ENCODE results near the gene CD81. TPM values are rescaled to one million over a fixed set of nuclear protein-coding genes. Genes with fewer than 3 reads are reported as not detected.

CD81 gene
- total RNA-seq, 1 experiment from 2014 or later = 237 TPM

- no peak overlapping the region for H3K4me3 Mint-ChIP-seq
- peaks cover 66% of the 10 kb centered on the region for H3K27me3 Mint-ChIP-seq (ENCODE audit: low read depth)
- no peak for ATAC-seq
- ChIA-PET CTCF (no interaction called here), POLR2A (no interaction called here)
- H3K4me1 Mint-ChIP-seq = no peaks in the 10 kb centered on the region
- H3K27ac Mint-ChIP-seq = no peak overlapping the region
- peaks cover 20% of the 10 kb centered on the region for H3K36me3 Mint-ChIP-seq
- no peak for DNase-seq (ENCODE audit: low spot score)
- no peak for TF ChIP-seq PRDM15 (CRISPR knock-in tag; IDR thresholded peaks at IDR 0.05)
- no peak for TF ChIP-seq ZNF425 (CRISPR knock-in tag; conservative IDR thresholded peaks at IDR 0.05)
- no peak for TF ChIP-seq ELF4 (CRISPR knock-in tag; IDR thresholded peaks at IDR 0.05; ENCODE audit: low read depth)
- TF ChIP-seq ZMAT4 (CRISPR knock-in tag; IDR thresholded peaks at IDR 0.05) = no peak
- no peak for TF ChIP-seq E2F5 (CRISPR knock-in tag; IDR thresholded peaks at IDR 0.05)
- no peak for TF ChIP-seq CDX4 (CRISPR knock-in tag; IDR thresholded peaks at IDR 0.05; ENCODE audit: borderline replicate concordance)
- no peak for TF ChIP-seq ZNF396 (CRISPR knock-in tag; IDR thresholded peaks at IDR 0.05; ENCODE audit: borderline replicate concordance)
- TF ChIP-seq USF2 (CRISPR knock-in tag; IDR thresholded peaks at IDR 0.05) = no peak
- no peak for TF ChIP-seq SMAD3 (CRISPR knock-in tag; IDR thresholded peaks at IDR 0.05; ENCODE audit: borderline replicate concordance)
- no peak for TF ChIP-seq TCF7 (CRISPR knock-in tag; IDR thresholded peaks at IDR 0.05; ENCODE audit: low read depth)
- TF ChIP-seq OVOL2 (CRISPR knock-in tag; IDR thresholded peaks at IDR 0.05; ENCODE audit: borderline replicate concordance) = no peak
- TF ChIP-seq RORB (CRISPR knock-in tag; IDR thresholded peaks at IDR 0.05) = no peak
- TF ChIP-seq ZNF671 (CRISPR knock-in tag; IDR thresholded peaks at IDR 0.05) = no peak
- no peak for TF ChIP-seq FOXP1 (CRISPR knock-in tag; IDR thresholded peaks at IDR 0.05; ENCODE audit: borderline replicate concordance)
- TF ChIP-seq ZNF423 (CRISPR knock-in tag; IDR thresholded peaks at IDR 0.05) = no peak
- TF ChIP-seq MAX (CRISPR knock-in tag; IDR thresholded peaks at IDR 0.05) = no peak
- no peak for TF ChIP-seq CREB1 (CRISPR knock-in tag; IDR thresholded peaks at IDR 0.05)
- TF ChIP-seq ZNF416 (CRISPR knock-in tag; IDR thresholded peaks at IDR 0.05) = no peak
- no peak for TF ChIP-seq ZNF281 (CRISPR knock-in tag; IDR thresholded peaks at IDR 0.05)
- no peak for TF ChIP-seq ZSCAN18 (CRISPR knock-in tag; IDR thresholded peaks at IDR 0.05)
- peaks cover 54% of the 10 kb centered on the region for H3K9me3 Mint-ChIP-seq
These were observed 24.7 kb upstream of the CD81 start for GRCh38 chr11:2352420-2352819.

All from WTC11 (cell line).